PFSK-1 (cell line): ENCODE results near the gene FUOM.

ENCODE experiments used
- FOXP2 ChIP-seq: optimal IDR thresholded peaks from 2 replicates; pipeline ENCODE3; 2011; ENCODE audit warnings: borderline replicate concordance, control low read depth, inconsistent platforms; ENCODE audit not compliant: insufficient read depth; ENCODE audit errors: extremely low read length, extremely low read depth
- POLR2AphosphoS5 ChIP-seq: IDR thresholded peaks from 2 replicates; pipeline ENCODE4 v1.6.1; 2012; ENCODE audit warnings: low read depth, mild to moderate bottlenecking, control low read depth, low read length, moderate library complexity
- SIN3A ChIP-seq: IDR thresholded peaks from 2 replicates; pipeline ENCODE4 v1.6.1; 2012; ENCODE audit warnings: mild to moderate bottlenecking, low read length, moderate library complexity, borderline replicate concordance; ENCODE audit not compliant: insufficient read depth
- TAF1 ChIP-seq: IDR thresholded peaks from 2 replicates; pipeline ENCODE4 v1.6.1; 2012; ENCODE audit warnings: low read length, control low read depth, borderline replicate concordance; ENCODE audit not compliant: insufficient read depth
- TF ChIP-seq, protein P1 (sequence below), 2 experiments: IDR thresholded peaks; 2 replicates each; pipeline versions ENCODE4 v1.6.1 to v1.8.0; 2011 to 2012; ENCODE audit warnings: low read depth in 2 of 2, low read length in 2 of 2, control low read depth in 1 of 2, inconsistent platforms in 1 of 2, mild to moderate bottlenecking in 1 of 2, moderate library complexity in 1 of 2; ENCODE audit not compliant: insufficient read depth in 1 of 2

FUOM gene

GRCh38 chr10:133350283-133350949 is 7.4 kb downstream of the FUOM start:
- TF ChIP-seq, protein P1, sequence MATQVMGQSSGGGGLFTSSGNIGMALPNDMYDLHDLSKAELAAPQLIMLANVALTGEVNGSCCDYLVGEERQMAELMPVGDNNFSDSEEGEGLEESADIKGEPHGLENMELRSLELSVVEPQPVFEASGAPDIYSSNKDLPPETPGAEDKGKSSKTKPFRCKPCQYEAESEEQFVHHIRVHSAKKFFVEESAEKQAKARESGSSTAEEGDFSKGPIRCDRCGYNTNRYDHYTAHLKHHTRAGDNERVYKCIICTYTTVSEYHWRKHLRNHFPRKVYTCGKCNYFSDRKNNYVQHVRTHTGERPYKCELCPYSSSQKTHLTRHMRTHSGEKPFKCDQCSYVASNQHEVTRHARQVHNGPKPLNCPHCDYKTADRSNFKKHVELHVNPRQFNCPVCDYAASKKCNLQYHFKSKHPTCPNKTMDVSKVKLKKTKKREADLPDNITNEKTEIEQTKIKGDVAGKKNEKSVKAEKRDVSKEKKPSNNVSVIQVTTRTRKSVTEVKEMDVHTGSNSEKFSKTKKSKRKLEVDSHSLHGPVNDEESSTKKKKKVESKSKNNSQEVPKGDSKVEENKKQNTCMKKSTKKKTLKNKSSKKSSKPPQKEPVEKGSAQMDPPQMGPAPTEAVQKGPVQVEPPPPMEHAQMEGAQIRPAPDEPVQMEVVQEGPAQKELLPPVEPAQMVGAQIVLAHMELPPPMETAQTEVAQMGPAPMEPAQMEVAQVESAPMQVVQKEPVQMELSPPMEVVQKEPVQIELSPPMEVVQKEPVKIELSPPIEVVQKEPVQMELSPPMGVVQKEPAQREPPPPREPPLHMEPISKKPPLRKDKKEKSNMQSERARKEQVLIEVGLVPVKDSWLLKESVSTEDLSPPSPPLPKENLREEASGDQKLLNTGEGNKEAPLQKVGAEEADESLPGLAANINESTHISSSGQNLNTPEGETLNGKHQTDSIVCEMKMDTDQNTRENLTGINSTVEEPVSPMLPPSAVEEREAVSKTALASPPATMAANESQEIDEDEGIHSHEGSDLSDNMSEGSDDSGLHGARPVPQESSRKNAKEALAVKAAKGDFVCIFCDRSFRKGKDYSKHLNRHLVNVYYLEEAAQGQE (IDR thresholded peaks at IDR 0.05; ENCODE audit: insufficient read depth in 1 of 2, low read depth in 2 of 2, low read length in 2 of 2), result no peak
- TF ChIP-seq FOXP2 (no peak), TAF1 (no peak), SIN3A (no peak), POLR2AphosphoS5 (no peak)

DNA sequence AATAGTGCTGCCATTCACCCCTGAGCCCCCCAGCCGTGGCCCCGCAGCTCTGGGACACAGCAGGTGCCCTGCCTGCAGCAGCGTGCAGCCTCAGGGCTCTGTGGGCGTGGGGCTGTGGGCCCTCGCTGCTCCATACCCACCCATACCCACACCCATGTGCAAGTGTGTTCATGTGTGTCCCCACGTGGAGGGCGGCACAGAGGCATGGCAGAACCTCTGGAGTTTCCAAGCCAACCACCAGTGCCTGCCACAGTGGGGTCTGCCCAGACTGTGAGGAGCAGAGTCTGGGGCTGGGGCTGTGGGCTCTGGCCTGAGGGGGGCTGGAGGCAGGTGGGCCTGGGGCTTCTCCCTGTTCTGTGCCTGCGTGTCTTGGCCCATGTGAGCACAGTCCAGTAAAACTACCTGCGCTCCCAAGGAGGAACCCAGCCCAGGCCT is 8.2 kb downstream of the FUOM start:
- TF ChIP-seq TAF1 (no peak), FOXP2 (no peak), POLR2AphosphoS5 (no peak), SIN3A (no peak)
- TF ChIP-seq, protein P1 (IDR thresholded peaks at IDR 0.05; ENCODE audit: insufficient read depth in 1 of 2, low read depth in 2 of 2, low read length in 2 of 2), result no peak

GRCh38 chr10:133349160-133349568 is 8.7 kb downstream of the FUOM start:
- no peak for TF ChIP-seq POLR2AphosphoS5
- TF ChIP-seq, protein P1 (IDR thresholded peaks at IDR 0.05; ENCODE audit: insufficient read depth in 1 of 2, low read depth in 2 of 2, low read length in 2 of 2), result no peak
- no peak for TF ChIP-seq SIN3A
- no peak for TF ChIP-seq TAF1
- no peak for TF ChIP-seq FOXP2

DNA sequence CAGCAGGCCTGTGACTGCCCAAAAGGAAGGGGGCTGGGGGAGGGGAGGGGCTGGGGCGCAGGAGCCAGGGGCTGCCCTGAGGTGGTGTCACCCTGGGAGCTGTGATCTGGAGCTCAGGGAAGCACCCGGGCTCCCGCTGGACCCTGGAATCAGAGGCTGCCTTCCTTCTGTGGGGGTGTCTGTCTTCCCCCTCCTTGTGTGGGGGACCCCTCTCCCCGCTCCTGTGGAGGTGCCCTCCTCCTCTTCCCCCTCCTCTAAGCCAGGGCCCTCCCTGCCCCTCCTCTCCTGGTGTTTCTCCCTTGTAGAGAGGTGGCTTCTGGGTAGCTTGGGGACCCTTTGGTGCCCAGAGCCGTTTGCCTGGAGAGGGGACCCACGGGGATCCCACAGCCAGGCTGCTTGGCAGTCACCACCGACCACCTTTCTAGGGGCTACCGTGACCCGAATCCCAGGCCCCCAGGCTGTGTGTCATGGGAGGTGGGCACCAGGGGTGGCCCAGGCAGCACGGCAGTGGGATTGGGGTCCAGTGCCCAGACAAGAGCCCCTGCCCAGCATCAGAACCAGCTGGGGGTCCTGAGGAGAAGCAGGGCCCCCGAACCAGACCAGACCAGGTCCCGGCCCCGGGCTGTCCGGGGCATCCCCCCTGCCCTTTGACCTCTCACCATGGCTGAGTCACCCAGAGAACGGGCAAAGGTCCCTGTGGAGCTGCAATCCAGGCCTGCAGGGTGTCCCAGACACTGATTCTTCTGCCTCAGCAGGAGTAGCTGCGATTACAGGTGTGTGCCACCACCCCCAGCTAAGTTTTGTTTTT is 9.9 kb downstream of the FUOM start:
- TF ChIP-seq FOXP2, result no peak
- no peak for TF ChIP-seq SIN3A
- TF ChIP-seq TAF1, result no peak
- TF ChIP-seq, protein P1 (IDR thresholded peaks at IDR 0.05; ENCODE audit: insufficient read depth in 1 of 2, low read depth in 2 of 2, low read length in 2 of 2), result no peak
- no peak for TF ChIP-seq POLR2AphosphoS5
